ENCODE results near the gene DGAT2.

The DGAT2 gene

GRCh38 chr11:75771646-75772410 is 3.2 kb downstream of the DGAT2 start (continued):
- no peak for TF ChIP-seq PATZ1 (tag by site-specific recombination; IDR thresholded peaks at IDR 0.05)
- no peak for TF ChIP-seq ZBTB1 (tag by site-specific recombination; IDR thresholded peaks at IDR 0.05)
- no peak for TF ChIP-seq KLF9 (tag by site-specific recombination; IDR thresholded peaks at IDR 0.05; ENCODE audit: low read depth)
- no peak for TF ChIP-seq ZNF274 (IDR thresholded peaks at IDR 0.05; ENCODE audit: low read length)
- no peak for TF ChIP-seq ZNF274 (tag by site-specific recombination; IDR thresholded peaks at IDR 0.05; ENCODE audit: borderline replicate concordance)

GRCh38 chr11:75773595-75774353 is 5.2 kb downstream of the DGAT2 start:
- no peaks in the 10 kb centered on the region for H3K36me3 ChIP-seq (ENCODE audit: control insufficient read depth in 2 of 2, insufficient read depth in 1 of 2, low read length in 2 of 2)
- H3K4me1 ChIP-seq (ENCODE audit: control insufficient read depth, insufficient read depth, low read length): no peaks in the 10 kb centered on the region
- H3K27ac ChIP-seq (ENCODE audit: extremely low read depth, low read depth, low read length): no peak overlapping the region
- 0 out of 2 replicates have a peak, but pooled peaks have one; percentile 24 for TF ChIP-seq REST (tag by site-specific recombination; IDR thresholded peaks at IDR 0.05)
- no peak for TF ChIP-seq OVOL3 (tag by site-specific recombination; IDR thresholded peaks at IDR 0.05)
- TF ChIP-seq ZNF433 (tag by site-specific recombination; IDR thresholded peaks at IDR 0.05; ENCODE audit: low read depth): no peak
- H3K9me3 ChIP-seq (ENCODE audit: control insufficient read depth, insufficient read depth, low read depth, low read length): no peaks in the 10 kb centered on the region
- ChIA-PET CTCF (interaction anchor here (1.1 kb wide), 1 partner anchor 50 kb away, joined by 3 read pairs; no protein-coding TSS in a partner anchor), POLR2A (no interaction called here)
- H3K4me3 ChIP-seq (ENCODE audit: low read depth, low read length): no peak overlapping the region

- Histone ChIP-seq H3K4me1 (ENCODE audit: control insufficient read depth, insufficient read depth, low read length) (no peaks in the 10 kb centered on the region), H3K27ac (ENCODE audit: extremely low read depth, low read depth, low read length) (no peak overlapping the region), H3K36me3 (ENCODE audit: control insufficient read depth in 2 of 2, insufficient read depth in 1 of 2, low read length in 2 of 2) (no peaks in the 10 kb centered on the region), H3K9me3 (ENCODE audit: control insufficient read depth, insufficient read depth, low read depth, low read length) (no peaks in the 10 kb centered on the region), H3K4me3 (ENCODE audit: low read depth, low read length) (no peak overlapping the region)
- ChIA-PET CTCF (interaction anchor here (0.6 to 1.4 kb wide), 3 partner anchors 28 to 518 kb away, joined by 3 to 6 read pairs (median 4); no protein-coding TSS in a partner anchor), POLR2A (no interaction called here)
- no peak for TF ChIP-seq ZSCAN16 (tag by site-specific recombination; IDR thresholded peaks at IDR 0.05)
- no peak for TF ChIP-seq SP2 (tag by site-specific recombination; IDR thresholded peaks at IDR 0.05)
- no peak for TF ChIP-seq ZNF239 (tag by site-specific recombination; IDR thresholded peaks at IDR 0.05)
- TF ChIP-seq KLF9 (tag by site-specific recombination; IDR thresholded peaks at IDR 0.05; ENCODE audit: low read depth): no peak
- no peak for TF ChIP-seq ZNF311 (tag by site-specific recombination; IDR thresholded peaks at IDR 0.05; ENCODE audit: borderline replicate concordance)
- no peak for TF ChIP-seq PATZ1 (tag by site-specific recombination; IDR thresholded peaks at IDR 0.05)
- TF ChIP-seq ZNF157 (tag by site-specific recombination; IDR thresholded peaks at IDR 0.05): no peak
- no peak for TF ChIP-seq ZNF366 (tag by site-specific recombination; conservative IDR thresholded peaks at IDR 0.05)
- no peak for TF ChIP-seq ZNF701 (tag by site-specific recombination; IDR thresholded peaks at IDR 0.05)
- TF ChIP-seq ZNF549 (tag by site-specific recombination; IDR thresholded peaks at IDR 0.05): no peak
- TF ChIP-seq ZNF48 (tag by site-specific recombination; IDR thresholded peaks at IDR 0.05): no peak
- no peak for TF ChIP-seq ZSCAN5A (tag by site-specific recombination; IDR thresholded peaks at IDR 0.05)
- TF ChIP-seq ZNF274 (IDR thresholded peaks at IDR 0.05; ENCODE audit: low read length): no peak
- no peak for TF ChIP-seq ZNF274 (tag by site-specific recombination; IDR thresholded peaks at IDR 0.05; ENCODE audit: borderline replicate concordance)
- no peak for TF ChIP-seq HOXA7 (CRISPR knock-in tag; IDR thresholded peaks at IDR 0.05; ENCODE audit: borderline replicate concordance)
- TF ChIP-seq ZBTB7A (tag by site-specific recombination; IDR thresholded peaks at IDR 0.05; ENCODE audit: low read depth): no peak
These were observed 6.5 kb downstream of the DGAT2 start for GRCh38 chr11:75775056-75775455.

Measured in HEK293 (cell line).